Renal cortex interstitium (tissue), 15 donors: Measurements from ENCODE around the gene IPO8. TPM values are rescaled to one million over a fixed set of nuclear protein-coding genes. Genes with fewer than 3 reads are reported as not detected.
A peak's percentile ranks its signal among the peaks of the same experiment; 100 is the strongest.

Source experiments
- DNase-seq, 11 donors: peaks; one replicate each; pipeline ENCODE4 v3.0.0-alpha.2; 2013; ENCODE audit warnings: low read depth in 9 of 11, low spot score in 4 of 11; ENCODE audit errors: extremely low read depth in 1 of 11
- long read RNA-seq, 16 experiments: transcript quantifications; one replicate each; lab custom pipeline, GENCODE V29; 2026
- polyA plus RNA-seq, 3 donors: library from polyadenylated mRNA; unstranded; fragments of 120-200 nt; gene quantifications; one replicate each; pipeline ENCODE4 v1.2.1, GENCODE V29; 2013; ENCODE audit not compliant: insufficient read length in 3 of 3

Gene IPO8
- 10 to 100 TPM; 57.5 to 62.8 (median 58.6) TPM for polyA plus RNA-seq
- long read RNA-seq, donor 1, full-length matches to known transcripts: 3 of 3 reads
- long read RNA-seq, donor 1, partial matches to known transcripts: 0 of 3 reads
- long read RNA-seq, donor 1, other reads (novel, unspliced or antisense): 0 of 3 reads
- long read RNA-seq, donor 2, full-length matches to known transcripts: 1 of 1 reads
- long read RNA-seq, donor 2, partial matches to known transcripts: 0 of 1 reads
- long read RNA-seq, donor 2, other reads (novel, unspliced or antisense): 0 of 1 reads
- long read RNA-seq, donor 3, full-length matches to known transcripts: 1 of 1 reads
- long read RNA-seq, donor 3, partial matches to known transcripts: 0 of 1 reads
- long read RNA-seq, donor 3, other reads (novel, unspliced or antisense): 0 of 1 reads
- long read RNA-seq, donor 4, full-length matches to known transcripts: 4 of 10 reads
- long read RNA-seq, donor 4, partial matches to known transcripts: 6 of 10 reads
- long read RNA-seq, donor 4, other reads (novel, unspliced or antisense): 0 of 10 reads
- long read RNA-seq, donor 5: 0 reads
- long read RNA-seq, donor 6, full-length matches to known transcripts: 3 of 3 reads
- long read RNA-seq, donor 6, partial matches to known transcripts: 0 of 3 reads
- long read RNA-seq, donor 6, other reads (novel, unspliced or antisense): 0 of 3 reads
- long read RNA-seq, donor 7, partial matches to known transcripts: 10 of 10 reads
- long read RNA-seq, donor 7, other reads (novel, unspliced or antisense): 0 of 10 reads
- long read RNA-seq, donor 8, full-length matches to known transcripts: 4 of 17 reads
- long read RNA-seq, donor 8, partial matches to known transcripts: 13 of 17 reads
- long read RNA-seq, donor 8, other reads (novel, unspliced or antisense): 0 of 17 reads
- long read RNA-seq, donor 9, full-length matches to known transcripts: 2 of 2 reads
- long read RNA-seq, donor 9, partial matches to known transcripts: 0 of 2 reads
- long read RNA-seq, donor 9, other reads (novel, unspliced or antisense): 0 of 2 reads
- long read RNA-seq, donor 10, full-length matches to known transcripts: 1 of 20 reads
- long read RNA-seq, donor 10, partial matches to known transcripts: 19 of 20 reads
- long read RNA-seq, donor 10, other reads (novel, unspliced or antisense): 0 of 20 reads
- long read RNA-seq, donor 11, full-length matches to known transcripts: 2 of 10 reads
- long read RNA-seq, donor 11, partial matches to known transcripts: 8 of 10 reads
- long read RNA-seq, donor 11, other reads (novel, unspliced or antisense): 0 of 10 reads
- long read RNA-seq, donor 12: 0 reads
- long read RNA-seq, donor 13: 0 reads
- long read RNA-seq, donor 14, partial matches to known transcripts: 0 of 1 reads
- long read RNA-seq, donor 14, other reads (novel, unspliced or antisense): 0 of 1 reads
- long read RNA-seq, donor 15: 0 reads
- long read RNA-seq, donor 16, full-length matches to known transcripts: 8 of 69 reads
- long read RNA-seq, donor 16, partial matches to known transcripts: 61 of 69 reads
- long read RNA-seq, donor 16, other reads (novel, unspliced or antisense): 0 of 69 reads

DNA sequence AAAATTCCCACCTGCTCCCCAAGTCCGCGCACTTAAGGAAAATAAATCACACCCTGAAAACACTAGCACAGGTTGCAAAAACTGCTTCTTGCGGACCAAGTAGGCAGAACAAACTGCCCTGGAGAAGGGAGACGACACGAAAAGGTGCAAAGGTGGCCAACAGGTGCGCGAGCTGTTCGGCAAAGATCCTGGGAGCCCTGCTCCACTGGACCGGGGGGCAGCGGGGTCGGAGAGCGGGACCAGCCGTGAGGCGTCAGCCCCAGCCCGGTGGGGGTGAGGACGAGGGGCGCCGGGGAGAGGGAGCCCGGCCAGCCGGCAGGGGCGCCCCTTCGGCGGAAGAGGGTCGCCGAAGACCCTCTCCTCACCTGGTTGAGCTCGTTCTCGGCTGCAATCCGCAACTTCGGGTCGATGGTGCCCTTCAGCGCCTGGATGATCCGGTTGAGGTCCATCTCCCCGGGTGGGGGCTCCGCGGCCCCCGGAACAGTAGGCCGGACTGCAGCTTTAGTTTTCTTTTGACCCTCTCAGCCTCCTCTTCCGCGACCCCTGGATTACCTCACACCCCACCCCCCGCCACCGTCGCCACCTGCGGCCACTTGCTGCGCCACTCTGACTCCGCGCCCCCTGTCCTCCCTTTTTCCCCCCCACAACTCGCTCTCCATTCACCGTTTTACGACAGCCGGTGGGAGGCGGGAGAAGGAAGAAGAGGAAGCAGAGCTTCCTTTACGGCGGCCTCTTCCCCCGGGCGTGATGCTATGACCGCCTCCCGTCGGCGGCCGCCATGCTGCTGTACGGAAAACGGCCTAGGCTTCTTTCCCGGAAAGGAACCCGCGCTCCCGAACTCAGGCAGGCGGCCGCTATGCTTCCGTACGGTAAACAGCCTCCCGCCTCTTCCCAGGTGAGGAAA is at the start of gene IPO8:
Gene IPO8, minus strand, starts transcription at position 671 of the 904 bp plus-strand sequence. Its CDS starts 222 bp downstream, at position 449.
- peak; percentile 83 to 96 (median 90) for DNase-seq

GRCh38 chr12:30744321-30744720 is 48.7 kb upstream of the IPO8 start:
- DNase-seq: no peak

DNA sequence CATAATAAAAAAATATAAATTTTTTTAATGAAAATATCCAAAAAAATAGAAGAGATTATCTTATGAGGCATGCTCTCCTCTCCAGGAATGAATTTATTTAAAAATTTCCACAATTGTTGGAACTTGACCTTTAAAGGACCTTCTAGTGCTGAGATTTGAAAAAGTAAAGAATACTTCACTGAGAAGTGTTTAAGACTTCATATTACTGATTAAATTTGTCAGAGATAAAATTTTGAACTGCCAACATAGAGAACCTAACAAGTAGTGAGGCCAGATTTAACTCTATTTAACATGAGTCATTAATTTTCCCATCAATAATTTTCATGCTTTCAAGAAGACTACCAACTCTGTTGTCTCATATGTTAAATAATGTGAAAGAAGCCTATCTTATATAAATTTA is 44.6 kb upstream of the IPO8 start:
- no peak for DNase-seq

- DNase-seq: no peak
Observed at GRCh38 chr12:30739020-30739419, 43.4 kb upstream of the IPO8 start.

- no peak for DNase-seq
Observed at GRCh38 chr12:30732954-30733637, 37.4 kb upstream of the IPO8 start.

DNA sequence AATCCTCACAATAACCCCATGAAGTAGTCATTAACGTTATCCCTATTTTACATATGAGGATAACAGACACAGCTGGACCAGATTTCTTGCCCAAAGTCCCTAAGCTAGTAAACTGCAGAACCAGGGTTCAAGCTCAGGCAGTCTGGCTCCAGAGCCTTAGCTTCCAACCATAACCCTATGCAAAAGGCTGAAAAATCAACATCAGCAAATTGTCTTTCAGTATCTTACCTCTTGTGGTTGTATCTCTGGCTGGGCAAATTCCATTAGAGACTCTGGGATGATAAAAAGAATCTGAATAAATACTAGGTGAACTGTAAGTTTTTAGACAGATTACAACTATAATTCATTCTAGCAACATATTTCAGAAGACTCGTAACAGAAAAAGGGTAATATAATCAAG is 34.3 kb upstream of the IPO8 start:
- DNase-seq: no peak

GRCh38 chr12:30729547-30729946 is 33.9 kb upstream of the IPO8 start:
- DNase-seq: no peak

GRCh38 chr12:30726647-30727046 is 31.0 kb upstream of the IPO8 start:
- no peak for DNase-seq

- DNase-seq: no peak
Observed at GRCh38 chr12:30725739-30726138, 30.1 kb upstream of the IPO8 start.

GRCh38 chr12:30719060-30719459 is 23.4 kb upstream of the IPO8 start:
- peak in 1 of 11 donors; percentile 32 for DNase-seq

GRCh38 chr12:30707613-30708342 is 12.1 kb upstream of the IPO8 start:
- no peak for DNase-seq

DNA sequence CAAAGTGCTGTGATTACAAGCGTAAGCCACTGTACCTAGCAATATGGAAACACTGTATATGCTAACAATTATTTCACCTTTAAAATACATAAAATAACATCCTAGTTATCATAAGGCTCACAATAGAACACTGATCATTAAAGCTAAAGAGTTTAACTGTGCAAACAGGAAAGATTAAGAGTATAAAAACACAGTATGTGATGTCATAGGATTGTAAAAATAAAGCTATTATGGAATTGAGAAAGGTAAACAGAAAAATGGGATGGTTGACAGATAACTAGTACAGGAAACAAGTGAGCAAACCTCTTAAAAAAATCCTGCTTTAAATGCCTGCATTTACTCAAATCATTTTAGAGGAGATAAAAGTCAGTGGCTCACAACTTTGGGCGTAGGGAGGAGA is 10.8 kb upstream of the IPO8 start:
- no peak for DNase-seq

DNA sequence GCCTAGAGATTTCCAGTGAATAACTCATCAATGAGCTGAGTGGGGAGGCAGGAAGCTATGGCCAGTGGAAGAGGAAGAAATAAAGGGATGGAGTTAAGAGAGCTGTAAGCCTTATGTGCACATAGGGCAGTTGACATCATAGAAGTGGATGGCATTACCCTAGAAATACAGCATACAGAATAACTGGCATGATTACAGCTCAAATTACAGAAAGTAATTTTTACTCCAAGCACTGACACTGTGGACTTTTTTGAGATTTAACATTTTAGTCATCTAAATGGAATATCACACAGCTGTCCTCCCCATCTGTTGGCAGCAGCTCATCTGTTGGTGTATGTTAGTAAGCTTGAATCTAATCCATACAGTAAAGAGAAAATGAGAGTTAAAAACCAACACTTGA is 5.4 kb upstream of the IPO8 start:
- DNase-seq: no peak

- no peak for DNase-seq
Observed at GRCh38 chr12:30700216-30700900, 4.7 kb upstream of the IPO8 start.

GRCh38 chr12:30698346-30698745 is 2.7 kb upstream of the IPO8 start:
- DNase-seq: no peak

- DNase-seq: no peak
Observed at GRCh38 chr12:30696943-30697342, 1.3 kb upstream of the IPO8 start.
